GM12801 (cell line): ENCODE measurements around the gene BBLN.

Source experiments
- CTCF ChIP-seq: IDR thresholded peaks from one replicate; pipeline ENCODE4 v1.5.1; 2011; ENCODE audit warnings: control low read depth; ENCODE audit not compliant: insufficient read length; ENCODE audit errors: extremely low read depth

The BBLN gene

DNA sequence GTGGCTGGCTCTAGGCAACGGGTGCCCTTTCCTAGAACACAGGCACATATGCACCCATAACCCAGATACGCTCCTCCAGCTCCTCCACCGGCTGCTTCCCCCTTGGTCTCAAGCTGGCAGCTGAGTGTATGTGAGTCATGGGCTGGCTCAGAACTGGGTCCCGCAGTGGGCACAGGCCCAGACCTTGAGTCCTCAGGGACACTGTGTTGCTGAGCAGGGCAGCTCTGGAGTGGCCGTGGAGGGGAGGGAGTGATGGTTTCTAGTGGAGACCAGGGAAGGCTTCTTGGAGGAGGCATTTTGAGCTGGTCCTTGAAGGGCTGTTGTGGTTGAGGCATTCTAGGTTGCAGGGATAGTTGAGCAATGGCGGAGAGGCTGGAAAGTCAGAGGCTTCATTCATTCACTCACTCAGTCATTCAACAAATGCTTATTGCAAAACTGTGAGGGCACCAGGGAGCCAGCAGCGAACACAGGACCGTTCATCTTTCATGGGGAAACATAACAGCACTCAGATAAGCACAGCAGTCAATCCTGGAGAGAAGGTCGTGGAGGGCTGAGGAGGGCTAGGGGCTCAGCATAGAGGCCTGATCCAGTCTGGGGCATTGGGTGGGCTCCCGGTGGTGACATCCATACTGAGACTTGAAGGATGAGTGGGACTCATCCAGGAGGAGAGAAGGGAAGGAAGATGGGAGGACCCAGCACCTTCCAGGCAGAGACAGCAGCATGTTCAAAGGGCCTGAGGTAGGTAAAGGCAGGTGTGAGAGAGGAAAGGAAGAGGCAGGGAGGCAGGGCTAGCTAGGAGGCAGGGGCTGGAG is 2.4 kb downstream of the BBLN start:
- TF ChIP-seq CTCF = no peak

DNA sequence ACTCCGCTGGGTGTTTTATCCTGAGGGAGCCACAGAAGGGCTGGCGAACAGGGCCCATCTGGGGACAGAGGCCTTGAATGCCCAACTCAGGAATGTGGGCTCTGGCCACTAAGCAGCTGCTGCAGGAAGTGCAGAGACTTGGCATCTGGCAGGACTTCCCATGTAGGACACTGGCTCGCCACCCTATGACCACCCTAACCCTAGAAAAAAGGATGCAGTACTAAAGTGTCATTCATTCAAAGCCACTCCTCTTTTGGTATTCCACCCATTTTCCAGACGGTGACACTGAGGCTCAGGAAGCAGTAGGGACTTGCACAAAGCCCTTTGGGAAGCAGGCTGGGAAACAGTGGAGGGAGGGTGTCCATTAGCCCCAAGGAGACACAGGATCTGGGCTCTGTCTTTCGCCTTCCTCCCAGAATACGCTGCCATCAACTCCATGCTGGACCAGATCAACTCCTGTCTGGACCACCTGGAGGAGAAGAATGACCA is 3.0 kb downstream of the BBLN start:
- no peak for TF ChIP-seq CTCF

DNA sequence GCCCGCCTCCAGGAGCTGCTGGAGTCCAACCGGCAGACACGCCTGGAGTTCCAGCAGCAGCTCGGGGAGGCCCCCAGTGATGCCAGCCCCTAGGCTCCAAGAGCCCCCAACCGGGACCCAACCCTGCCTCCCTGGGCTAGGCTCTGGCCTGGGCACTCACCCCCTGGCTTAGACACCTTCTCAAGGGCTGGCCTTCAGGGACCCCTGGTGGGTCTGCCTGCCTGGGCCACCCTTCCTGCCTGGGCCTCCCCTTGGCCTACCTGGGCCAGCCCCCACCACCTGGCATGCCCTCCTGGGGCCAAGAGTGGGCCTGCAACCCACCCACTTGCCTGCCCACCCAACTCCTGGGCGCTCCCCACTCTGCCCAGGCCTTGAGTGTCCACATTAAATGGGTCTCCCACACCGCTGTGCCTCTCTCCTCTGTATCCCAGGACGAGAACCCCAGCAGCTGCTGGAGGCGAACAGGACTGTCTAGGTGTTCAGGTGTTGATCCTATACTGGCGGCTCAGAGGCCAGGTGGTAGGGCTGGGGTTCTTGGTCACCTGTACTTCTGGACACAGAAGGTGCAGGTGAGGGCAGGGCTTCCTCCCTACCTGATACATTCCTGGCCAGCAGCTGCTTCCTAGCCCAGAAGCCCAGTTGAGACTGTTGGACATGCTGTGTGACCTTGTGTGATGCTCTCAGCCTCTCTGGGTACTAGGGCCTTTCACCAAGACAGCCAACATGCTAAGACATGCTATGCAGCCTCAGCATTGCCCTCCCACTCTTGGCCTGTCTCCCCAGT is 3.6 kb downstream of the BBLN start:
- TF ChIP-seq CTCF = no peak

GRCh38 chr9:128164307-128164885 is 4.3 kb downstream of the BBLN start:
- no peak for TF ChIP-seq CTCF

- no peak for TF ChIP-seq CTCF
These were observed 6.1 kb downstream of the BBLN start for GRCh38 chr9:128166169-128166568.

DNA sequence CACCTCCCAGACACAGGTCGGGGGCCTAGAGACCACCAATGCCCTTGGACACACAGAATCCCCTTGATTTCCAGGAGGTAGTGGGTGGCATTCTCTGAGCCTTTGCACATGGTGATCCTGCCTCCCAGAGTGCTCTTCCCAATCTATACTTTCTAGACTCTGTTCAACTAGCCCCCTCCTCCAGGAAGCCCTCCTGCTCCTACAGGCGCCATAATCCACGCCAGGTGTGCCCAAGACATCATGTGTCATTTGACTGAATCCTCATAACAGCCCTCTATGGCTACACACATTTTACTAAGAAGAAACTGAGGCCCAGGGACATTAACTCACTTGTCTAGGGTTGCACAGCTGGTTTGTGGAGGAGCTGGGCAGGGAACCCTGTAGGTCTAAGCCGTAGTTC is 7.1 kb downstream of the BBLN start:
- no peak for TF ChIP-seq CTCF

DNA sequence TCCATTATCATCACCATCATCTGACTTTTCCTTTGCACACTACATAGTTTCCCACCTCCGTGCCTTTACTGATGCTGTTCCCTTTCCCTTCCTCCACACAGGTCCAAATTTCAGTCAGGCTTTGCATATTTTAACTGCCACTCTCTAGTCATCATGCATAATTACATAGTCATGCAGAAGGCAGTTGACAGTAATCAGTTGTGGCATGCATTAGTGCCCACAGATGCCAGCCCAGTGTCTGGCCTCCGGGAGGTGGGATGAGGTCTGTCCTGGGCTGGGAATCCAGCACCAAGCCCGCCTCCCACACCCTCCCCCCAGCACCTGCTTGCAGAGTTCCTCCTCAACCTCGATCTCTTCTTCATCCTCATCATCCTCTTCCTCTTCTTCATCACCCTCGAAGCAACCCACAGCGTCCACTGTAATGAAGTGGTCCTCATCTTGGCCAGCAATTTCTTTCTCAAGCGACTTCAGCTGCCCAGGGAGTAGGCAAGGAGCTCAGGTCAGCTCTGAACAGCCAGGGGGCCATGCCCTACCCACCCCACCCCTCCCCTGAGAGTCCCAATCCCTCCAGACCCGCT is 8.8 kb downstream of the BBLN start:
- no peak for TF ChIP-seq CTCF
